SH-SY5Y (cell line): ENCODE data around the gene TRABD2B.

Source experiments
- GATA2 ChIP-seq: IDR thresholded peaks from 2 replicates; pipeline ENCODE4 v1.6.1; 2011; ENCODE audit warnings: mild to moderate bottlenecking, low read depth, low read length
- GATA3 ChIP-seq: IDR thresholded peaks from 2 replicates; pipeline ENCODE4 v1.6.1; 2011; ENCODE audit warnings: low read depth, mild to moderate bottlenecking, low read length, moderate library complexity

DNA sequence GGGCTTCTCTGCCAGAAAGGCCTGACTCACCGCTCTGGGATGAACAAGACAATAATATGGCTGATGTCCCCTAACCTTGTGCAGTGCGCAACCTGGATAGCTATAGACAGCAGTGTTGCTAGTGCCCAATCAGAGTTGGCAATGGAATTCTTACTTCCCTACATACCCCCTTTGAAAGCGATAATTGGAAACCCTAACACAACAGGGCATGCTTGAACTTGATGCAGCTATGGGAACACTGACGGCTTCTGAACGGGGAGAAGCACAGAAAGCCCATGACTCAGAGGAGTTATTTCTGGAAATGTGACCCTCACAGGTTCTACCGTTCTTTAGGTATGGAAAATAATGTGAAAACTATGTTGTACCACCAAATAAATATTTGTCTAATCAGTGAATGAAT lies 200.6 kb downstream of the TRABD2B start:
- TF ChIP-seq GATA3 (no peak), GATA2 (no peak)
